Retinal pigment epithelial cell (primary cell): ENCODE data around the gene EGFL8.

Source experiments
- DNase-seq: peaks from one replicate; pipeline ENCODE4 v3.0.0-alpha.2; 2010; ENCODE audit warnings: low read depth
- H3K4me3 ChIP-seq: 2 replicates; pipeline ENCODE4 v1.5.1; 2011; ENCODE audit warnings: mild to moderate bottlenecking, low read length, control low read depth, moderate library complexity
- TF ChIP-seq, protein P1 (sequence below): conservative IDR thresholded peaks from 2 replicates; pipeline ENCODE4 v1.5.1; 2011; ENCODE audit warnings: low read depth, low read length, control low read depth, inconsistent platforms

The EGFL8 gene

DNA sequence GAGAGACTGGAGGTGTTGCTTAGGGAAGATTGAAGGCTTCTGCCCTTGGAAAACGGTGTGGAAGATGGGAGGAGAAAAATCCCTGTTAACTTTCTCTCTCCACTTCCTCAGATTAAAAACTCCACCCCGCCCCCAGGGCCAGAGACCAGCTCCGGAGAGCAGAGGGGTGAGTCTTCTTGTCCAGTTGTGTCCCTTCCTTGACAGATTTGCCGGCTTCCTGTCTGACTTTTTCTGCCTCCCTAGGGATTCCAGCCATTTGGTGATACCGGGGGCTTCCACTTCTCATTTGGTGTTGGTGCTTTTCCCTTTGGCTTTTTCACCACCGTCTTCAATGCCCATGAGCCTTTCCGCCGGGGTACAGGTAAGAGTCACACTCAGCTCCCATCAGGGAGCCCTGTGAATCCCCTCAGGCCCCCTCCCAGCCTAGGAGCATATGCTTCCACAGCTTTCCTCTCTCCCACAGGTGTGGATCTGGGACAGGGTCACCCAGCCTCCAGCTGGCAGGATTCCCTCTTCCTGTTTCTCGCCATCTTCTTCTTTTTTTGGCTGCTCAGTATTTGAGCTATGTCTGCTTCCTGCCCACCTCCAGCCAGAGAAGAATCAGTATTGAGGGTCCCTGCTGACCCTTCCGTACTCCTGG lies 15.5 kb downstream of the EGFL8 start:
- H3K4me3 ChIP-seq, result no peak overlapping the region
- DNase-seq, result no peak
- TF ChIP-seq, protein P1, sequence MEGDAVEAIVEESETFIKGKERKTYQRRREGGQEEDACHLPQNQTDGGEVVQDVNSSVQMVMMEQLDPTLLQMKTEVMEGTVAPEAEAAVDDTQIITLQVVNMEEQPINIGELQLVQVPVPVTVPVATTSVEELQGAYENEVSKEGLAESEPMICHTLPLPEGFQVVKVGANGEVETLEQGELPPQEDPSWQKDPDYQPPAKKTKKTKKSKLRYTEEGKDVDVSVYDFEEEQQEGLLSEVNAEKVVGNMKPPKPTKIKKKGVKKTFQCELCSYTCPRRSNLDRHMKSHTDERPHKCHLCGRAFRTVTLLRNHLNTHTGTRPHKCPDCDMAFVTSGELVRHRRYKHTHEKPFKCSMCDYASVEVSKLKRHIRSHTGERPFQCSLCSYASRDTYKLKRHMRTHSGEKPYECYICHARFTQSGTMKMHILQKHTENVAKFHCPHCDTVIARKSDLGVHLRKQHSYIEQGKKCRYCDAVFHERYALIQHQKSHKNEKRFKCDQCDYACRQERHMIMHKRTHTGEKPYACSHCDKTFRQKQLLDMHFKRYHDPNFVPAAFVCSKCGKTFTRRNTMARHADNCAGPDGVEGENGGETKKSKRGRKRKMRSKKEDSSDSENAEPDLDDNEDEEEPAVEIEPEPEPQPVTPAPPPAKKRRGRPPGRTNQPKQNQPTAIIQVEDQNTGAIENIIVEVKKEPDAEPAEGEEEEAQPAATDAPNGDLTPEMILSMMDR, result no peak

DNA sequence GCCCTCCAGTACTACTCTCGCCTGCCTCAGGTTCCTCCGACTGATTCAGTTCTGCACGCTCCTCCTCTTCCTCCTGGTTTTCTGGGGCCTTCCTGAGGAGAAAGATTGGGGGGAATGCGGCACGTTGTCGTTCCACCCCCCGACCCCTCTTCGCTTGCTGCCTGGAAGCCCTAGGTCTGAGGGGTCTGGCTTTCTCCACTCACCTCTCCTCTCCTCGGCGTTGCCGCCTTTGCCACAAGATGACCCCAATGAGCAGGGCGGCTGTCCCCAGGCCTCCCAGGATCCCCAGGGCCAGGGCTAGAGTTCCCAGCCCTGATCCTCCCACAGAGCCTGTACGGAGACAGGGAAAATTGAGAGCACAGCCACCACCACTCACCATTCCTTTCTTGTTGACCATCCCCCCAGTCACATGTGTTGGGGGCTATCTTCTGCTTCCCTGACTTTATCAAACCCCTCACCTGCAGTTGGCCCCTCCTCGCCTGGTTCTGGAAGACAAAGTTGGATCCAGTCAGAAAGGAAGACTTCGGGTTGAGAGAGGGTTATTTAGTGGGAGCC lies 16.8 kb downstream of the EGFL8 start:
- no peak overlapping the region for H3K4me3 ChIP-seq
- TF ChIP-seq, protein P1, result no peak
- no peak for DNase-seq

DNA sequence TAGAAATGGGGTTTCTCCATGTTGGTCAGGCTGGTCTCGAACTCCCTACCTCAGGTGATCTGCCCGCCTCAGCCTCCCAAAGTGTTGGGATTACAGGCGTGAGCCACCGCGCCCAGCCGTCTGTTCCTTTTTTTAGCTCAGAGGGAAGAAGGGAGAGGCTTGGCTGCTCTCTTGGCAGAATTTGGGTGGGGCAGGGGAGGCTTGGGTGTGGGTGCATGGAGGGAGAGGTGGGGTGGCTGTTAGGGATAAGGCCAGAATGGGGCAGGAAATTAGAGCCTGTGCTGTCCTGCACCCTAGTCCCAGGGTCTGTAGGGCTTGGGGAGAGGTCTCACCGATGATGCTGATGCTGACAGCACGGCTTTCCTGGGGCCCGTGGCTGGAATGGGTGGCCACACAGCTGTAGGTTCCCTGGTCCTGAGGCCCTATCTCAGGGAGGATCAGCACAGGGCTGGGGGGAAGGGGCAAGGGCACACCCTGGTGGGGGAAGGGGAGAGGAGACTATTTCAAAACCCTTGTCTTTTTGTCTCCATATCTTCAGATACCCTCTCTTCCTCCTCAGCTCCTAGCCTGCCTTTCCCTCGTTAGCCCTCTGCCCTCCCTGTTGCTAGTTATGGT lies 17.6 kb downstream of the EGFL8 start:
- TF ChIP-seq, protein P1, result no peak
- no peak for DNase-seq
- no peak overlapping the region for H3K4me3 ChIP-seq

DNA sequence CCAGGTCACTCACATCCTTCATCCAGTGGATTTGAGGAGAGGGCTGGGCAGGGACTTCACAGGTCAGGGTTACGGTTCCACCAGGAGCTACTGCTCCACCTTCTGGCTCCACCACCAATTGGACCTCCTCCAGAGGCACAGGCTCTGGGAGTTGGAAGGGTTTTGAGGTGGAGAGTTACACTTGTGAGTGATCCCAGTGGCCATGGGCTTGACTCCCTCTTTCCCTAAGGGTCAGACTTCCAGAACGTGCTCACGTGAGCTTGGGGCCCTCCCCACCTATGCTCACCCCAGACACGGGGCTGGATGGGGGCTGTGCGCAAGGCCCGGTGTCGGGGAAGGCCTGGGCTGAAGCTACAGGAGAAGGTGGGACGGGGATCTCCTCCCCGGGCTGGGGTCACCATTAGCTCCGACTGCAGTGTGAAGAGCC lies 18.2 kb downstream of the EGFL8 start:
- H3K4me3 ChIP-seq, result no peak overlapping the region
- DNase-seq, result no peak
- TF ChIP-seq, protein P1, result no peak

DNA sequence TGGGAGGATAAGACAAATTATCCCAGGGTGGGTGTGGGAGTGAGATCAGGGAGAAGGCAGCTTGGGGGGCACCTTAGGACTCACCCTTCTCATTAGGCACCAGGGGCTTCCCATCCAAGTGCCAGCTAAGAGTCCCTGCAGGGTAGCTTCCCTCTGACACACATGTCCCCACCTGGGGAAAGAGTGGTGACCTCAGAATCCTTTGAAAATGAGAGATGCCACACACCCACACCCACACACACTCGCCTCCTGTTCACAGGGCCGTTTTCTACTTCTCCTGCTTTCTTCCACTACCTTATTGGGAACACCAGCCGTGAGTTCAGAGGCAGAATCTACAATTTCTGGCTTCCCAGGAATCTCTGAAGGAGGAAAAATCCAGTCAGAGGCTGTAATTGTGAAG lies 18.6 kb downstream of the EGFL8 start:
- H3K4me3 ChIP-seq, result no peak overlapping the region
- TF ChIP-seq, protein P1, result no peak
- no peak for DNase-seq

DNA sequence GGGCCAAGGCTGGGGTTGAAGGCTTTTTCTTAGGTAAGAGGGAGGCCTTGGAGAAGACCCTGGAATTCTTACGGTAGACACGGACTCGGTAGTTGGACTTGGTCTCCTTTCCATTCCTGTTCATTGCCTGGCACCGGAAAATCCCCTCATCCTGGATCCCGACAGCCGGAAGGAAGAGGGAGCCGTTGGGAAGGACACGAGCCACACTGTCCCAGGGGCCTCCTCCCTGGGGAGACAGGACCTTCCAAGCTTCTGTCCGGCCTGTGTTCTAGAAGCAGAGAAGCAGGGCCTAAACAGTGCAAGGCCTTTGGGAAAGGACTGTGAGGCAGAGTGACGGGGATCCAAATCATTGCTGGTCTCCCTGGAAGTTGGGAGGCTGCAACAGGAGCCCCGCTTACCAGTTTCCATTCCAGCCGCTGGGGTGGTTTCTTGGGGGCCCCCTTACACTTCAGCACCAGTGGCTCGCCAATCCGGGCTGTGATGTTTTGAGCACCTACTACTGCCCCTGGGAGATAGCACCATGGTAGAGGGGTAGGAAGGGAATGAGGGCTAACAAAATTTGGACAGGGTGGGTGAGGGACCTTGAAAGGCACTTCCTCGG lies 19.2 kb downstream of the EGFL8 start:
- H3K4me3 ChIP-seq, result no peak overlapping the region
- no peak for DNase-seq
- TF ChIP-seq, protein P1, result no peak
